H1 (cell line): Measurements from ENCODE around the gene SH3YL1. TPM values are rescaled to one million over a fixed set of nuclear protein-coding genes. Genes with fewer than 3 reads are reported as not detected.

Source experiments
- CHD7 ChIP-seq: fragments of 300-600 bp; sonication (generic); IDR thresholded peaks from 2 replicates; pipeline ENCODE4 v1.7.1; 2012; ENCODE audit warnings: low read length, moderate library complexity, mild to moderate bottlenecking, inconsistent platforms; ENCODE audit not compliant: insufficient replicate concordance
- GTF2F1 ChIP-seq: IDR thresholded peaks from 2 replicates; pipeline ENCODE4 v1.6.1; 2012; ENCODE audit warnings: low read depth, low read length, improper control_type of control experiment, borderline replicate concordance
- HDAC6 ChIP-seq: IDR thresholded peaks from one replicate; pipeline ENCODE4 v1.7.1; 2012; ENCODE audit warnings: low read depth, mild to moderate bottlenecking, inconsistent platforms, low read length, moderate library complexity
- KDM1A ChIP-seq: fragments of 200-600, 300-600 bp; sonication (generic); IDR thresholded peaks from 2 replicates; pipeline ENCODE4 v1.7.1; 2016; ENCODE audit warnings: mild to moderate bottlenecking, low read length, borderline replicate concordance
- KDM5A ChIP-seq: fragments of 200-600 bp; IDR thresholded peaks from 2 replicates; pipeline ENCODE4 v1.7.1; 2012; ENCODE audit warnings: mild to moderate bottlenecking, low read length, inconsistent platforms, mixed read lengths
- RFX5 ChIP-seq: IDR thresholded peaks from 2 replicates; pipeline ENCODE4 v1.6.1; 2011; ENCODE audit warnings: low read depth, low read length, improper control_type of control experiment, borderline replicate concordance
- RNF2 ChIP-seq: fragments of 200-900, 300-1000 bp; sonication (generic); IDR thresholded peaks from 2 replicates; pipeline ENCODE4 v1.7.1; 2016; ENCODE audit warnings: borderline replicate concordance, low read depth, mild to moderate bottlenecking, antibody characterized with exemption, low read length; ENCODE audit not compliant: poor library complexity, severe bottlenecking; ENCODE audit errors: missing control alignments
- RXRA ChIP-seq: IDR thresholded peaks from 2 replicates; pipeline ENCODE4 v1.6.1; 2011; ENCODE audit warnings: low read depth, mild to moderate bottlenecking, low read length, moderate library complexity; ENCODE audit not compliant: insufficient read depth
- SUZ12 ChIP-seq: fragments of 200-600 bp; sonication (generic); IDR thresholded peaks from 2 replicates; pipeline ENCODE4 v1.6.1; 2012; ENCODE audit warnings: mild to moderate bottlenecking, inconsistent platforms, low read length, moderate library complexity, mixed read lengths
- TAF1 ChIP-seq: IDR thresholded peaks from 2 replicates; pipeline ENCODE4 v1.6.1; 2011; ENCODE audit warnings: mild to moderate bottlenecking, low read depth, low read length
- TCF12 ChIP-seq: IDR thresholded peaks from 2 replicates; pipeline ENCODE4 v1.6.1; 2011; ENCODE audit warnings: low read depth, mild to moderate bottlenecking, low read length
- polyA plus RNA-seq, 7 experiments: library from polyadenylated mRNA; depleted of rRNA in 3 of 7; stranded (reverse) in 5 of 7; unstranded in 2 of 7; fragments of >200 nt in 5 of 7; fragments of 200-250 nt in 2 of 7; gene quantifications; 1 replicate in 5 of 7; 2 replicates in 1 of 7; 4 replicates in 1 of 7; pipeline versions ENCODE4 v1.2.1 to v1.2.3, GENCODE V29; 2011 to 2013; ENCODE audit warnings: missing spikeins in 2 of 7, mixed read lengths in 2 of 7
- total RNA-seq: library from RNA; stranded (reverse); fragmentation: NEBNext Ultra II Directional; extraction: Animal tissue kit (Norgen Biotek cat#: 25700); gene quantifications from 2 replicates; pipeline ENCODE4 v1.2.1, GENCODE V29; 2021

The SH3YL1 gene
- total and polyA plus RNA-seq, 2 of the 8 experiments (the other 6 are each of a cell fraction or from before 2014, with no cell fraction given) = 13.6 to 37.2 TPM

GRCh38 chr2:182509-183122 is 81.2 kb downstream of the SH3YL1 start (continued):
- TF ChIP-seq CHD7 (no peak), GTF2F1 (no peak), RFX5 (no peak), TAF1 (no peak), RXRA (no peak), SUZ12 (no peak), KDM1A (no peak), TCF12 (no peak), HDAC6 (no peak), RNF2 (no peak), KDM5A (no peak)
